Transverse colon (tissue), 3 donors: ENCODE results near the gene PRELID3B.

Source experiments
- CTCF ChIP-seq, 5 experiments: fragments of 200-600 bp in 3 of 5; fragments of 450-650 bp in 2 of 5; sonication (generic) in 3 of 5; IDR thresholded peaks; 1 replicate in 2 of 5; 2 replicates in 3 of 5; pipeline ENCODE4 v1.5.1; 2016 to 2017; ENCODE audit warnings: antibody characterized with exemption in 5 of 5, inconsistent platforms in 3 of 5, mild to moderate bottlenecking in 2 of 5, moderate library complexity in 1 of 5
- POLR2A ChIP-seq: fragments of 450-650 bp; IDR thresholded peaks from one replicate; pipeline ENCODE4 v1.6.1; 2016; ENCODE audit warnings: antibody characterized with exemption, mild to moderate bottlenecking, moderate library complexity

DNA sequence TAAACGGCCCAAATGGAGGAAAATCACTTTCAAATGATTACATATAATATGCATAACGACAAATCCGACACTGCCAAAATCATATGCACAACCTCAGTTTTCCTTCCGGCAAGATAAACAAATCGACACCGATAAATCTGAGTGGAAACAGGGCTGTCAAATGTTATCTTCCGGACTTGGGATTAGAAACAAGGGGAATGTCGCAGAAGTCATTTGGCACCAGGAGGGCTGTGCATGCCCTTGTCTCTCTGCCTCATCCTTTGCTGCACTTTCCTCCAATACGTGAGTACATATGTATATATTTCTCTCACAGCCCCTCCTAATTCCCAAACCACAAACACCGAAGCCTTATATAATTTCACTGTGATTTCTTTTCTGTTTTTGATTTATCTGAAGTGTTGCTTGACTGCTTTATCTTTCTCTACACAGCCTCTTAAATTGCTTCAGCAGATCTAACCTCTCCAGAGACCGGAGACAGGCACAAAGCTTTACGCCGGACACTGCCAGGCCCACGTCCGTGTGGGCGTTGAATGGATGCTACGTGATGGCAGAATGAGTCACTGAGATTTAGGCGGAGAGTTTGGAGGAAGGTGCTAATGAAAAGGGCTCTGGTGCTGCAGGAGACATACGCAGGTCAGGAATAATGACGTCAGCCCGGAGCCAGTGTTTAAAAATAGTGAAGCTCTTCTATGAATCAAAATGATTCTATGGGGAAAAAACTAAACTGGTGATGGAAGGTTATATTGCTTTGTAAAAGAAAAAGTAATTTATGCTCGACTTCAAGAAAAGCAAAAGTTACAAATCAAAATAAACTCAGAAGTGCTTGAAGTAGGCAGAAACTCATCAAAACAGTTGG, 21.0 kb upstream of the PRELID3B start:
- no peak for TF ChIP-seq POLR2A
- TF ChIP-seq CTCF (IDR thresholded peaks at IDR 0.05) = no peak
